IMR-90 (cell line): ENCODE data around the gene TEX11. TPM values are rescaled to one million over a fixed set of nuclear protein-coding genes. Genes with fewer than 3 reads are reported as not detected.

Experiments used
- ATAC-seq: fragments of 200-7000 bp; cut with Tn5 transposase; 2 replicates; pipeline ENCODE4 v1.9.1; 2020; ENCODE audit warnings: low read depth, mild to moderate bottlenecking, moderate library complexity
- BruUV-seq: library from RNA; stranded (reverse); fragments of 400-500 nt; replicated peaks from 2 replicates; lab custom pipeline; 2021; lab: Mats Ljungman, UMichigan
- CTCF ChIA-PET: fragments of 300-600 bp; formaldehyde crosslinking; extraction: SDS; loops from one replicate; lab custom pipeline; 2021; ENCODE audit warnings: antibody characterized with exemption; lab: Yijun Ruan, JAX
- POLR2A ChIA-PET: fragments of 300-600 bp; sonication (Branson Sonifier 250); formaldehyde crosslinking; loops from one replicate; lab custom pipeline; 2022; ENCODE audit warnings: antibody characterized with exemption; ENCODE audit not compliant: unreplicated experiment; lab: Charles Lee
- DNase-seq: peaks from one replicate; pipeline ENCODE4 v3.0.0; 2013
- H2AFZ ChIP-seq: replicated peaks from 2 replicates; pipeline ENCODE3; 2013; ENCODE audit warnings: low read length, mild to moderate bottlenecking; ENCODE audit not compliant: poor library complexity
- H2AK5ac ChIP-seq: 2 replicates; pipeline ENCODE4 v1.6.1; 2013; ENCODE audit warnings: low read depth, low read length, inconsistent platforms
- H2AK9ac ChIP-seq: replicated peaks from 2 replicates; pipeline ENCODE3; 2013; ENCODE audit warnings: mild to moderate bottlenecking, low read depth, low read length, moderate library complexity; ENCODE audit not compliant: poor library complexity
- H2BK120ac ChIP-seq: 2 replicates; pipeline ENCODE4 v1.6.1; 2013; ENCODE audit warnings: low read depth, low read length, inconsistent platforms
- H2BK15ac ChIP-seq: 3 replicates; pipeline ENCODE4 v1.6.1; 2013; ENCODE audit warnings: low read depth, low read length, inconsistent platforms
- H2BK20ac ChIP-seq: 2 replicates; pipeline ENCODE4 v1.6.1; 2013; ENCODE audit warnings: low read depth, mild to moderate bottlenecking, inconsistent platforms, low read length, moderate library complexity
- H2BK5ac ChIP-seq: 2 replicates; pipeline ENCODE4 v1.6.1; 2013; ENCODE audit warnings: mild to moderate bottlenecking, low read depth, low read length, inconsistent platforms; ENCODE audit not compliant: poor library complexity, severe bottlenecking
- H3K14ac ChIP-seq: replicated peaks from 2 replicates; pipeline ENCODE4 v1.6.1; 2013; ENCODE audit warnings: low read depth, low read length, inconsistent platforms
- H3K18ac ChIP-seq: 2 replicates; pipeline ENCODE4 v1.6.1; 2013; ENCODE audit warnings: low read depth, low read length, control low read depth
- H3K23ac ChIP-seq: 2 replicates; pipeline ENCODE4 v1.6.1; 2013; ENCODE audit warnings: low read depth, low read length, inconsistent platforms
- H3K27ac ChIP-seq: 2 replicates; pipeline ENCODE4 v1.5.1; 2013; ENCODE audit warnings: mild to moderate bottlenecking, control low read depth, low read length; ENCODE audit not compliant: insufficient read depth
- H3K27me3 ChIP-seq: 2 replicates; pipeline ENCODE4 v1.6.1; 2013; ENCODE audit warnings: low read length; ENCODE audit not compliant: control insufficient read depth, insufficient read depth
- H3K36me3 ChIP-seq: 2 replicates; pipeline ENCODE4 v1.6.1; 2013; ENCODE audit warnings: low read length, mixed read lengths; ENCODE audit not compliant: control insufficient read depth, insufficient read depth
- H3K4ac ChIP-seq: 2 replicates; pipeline ENCODE4 v1.6.1; 2013; ENCODE audit warnings: low read depth, low read length, inconsistent platforms
- H3K4me1 ChIP-seq: 2 replicates; pipeline ENCODE4 v1.6.1; 2013; ENCODE audit warnings: low read length, mixed read lengths; ENCODE audit not compliant: control insufficient read depth, insufficient read depth
- H3K4me2 ChIP-seq: 2 replicates; pipeline ENCODE4 v1.6.1; 2013; ENCODE audit warnings: low read depth, mild to moderate bottlenecking, control low read depth, low read length, moderate library complexity
- H3K4me3 ChIP-seq: 2 replicates; pipeline ENCODE4 v1.5.1; 2013; ENCODE audit warnings: low read depth, mild to moderate bottlenecking, control low read depth, low read length, moderate library complexity; ENCODE audit not compliant: insufficient read depth
- H3K56ac ChIP-seq: 2 replicates; pipeline ENCODE4 v1.6.1; 2013; ENCODE audit warnings: low read length, inconsistent platforms; ENCODE audit not compliant: insufficient read depth; ENCODE audit errors: extremely low read depth
- H3K79me1 ChIP-seq, 2 experiments: 2 replicates each; pipeline ENCODE4 v1.6.1; 2013; ENCODE audit warnings: low read length in 2 of 2, inconsistent platforms in 1 of 2, low read depth in 1 of 2
- H3K9ac ChIP-seq: 2 replicates; pipeline ENCODE4 v1.6.1; 2013; ENCODE audit warnings: low read depth, low read length, control low read depth
- H3K9me1 ChIP-seq: 2 replicates; pipeline ENCODE4 v1.6.1; 2013; ENCODE audit warnings: low read length, inconsistent platforms; ENCODE audit not compliant: insufficient read depth
- H3K9me3 ChIP-seq: 2 replicates; pipeline ENCODE4 v1.6.1; 2013; ENCODE audit warnings: low read length; ENCODE audit not compliant: control insufficient read depth, insufficient read depth
- H4K20me1 ChIP-seq: 2 replicates; pipeline ENCODE4 v1.6.1; 2013; ENCODE audit warnings: low read length, inconsistent platforms; ENCODE audit not compliant: insufficient read depth
- H4K5ac ChIP-seq: 2 replicates; pipeline ENCODE4 v1.6.1; 2013; ENCODE audit warnings: mild to moderate bottlenecking, low read depth, low read length, control low read depth
- H4K8ac ChIP-seq, 2 experiments: 2 replicates each; pipeline ENCODE4 v1.6.1; 2013; ENCODE audit warnings: low read depth in 2 of 2, low read length in 2 of 2, control low read depth in 1 of 2, inconsistent platforms in 1 of 2
- H4K91ac ChIP-seq: 2 replicates; pipeline ENCODE4 v1.6.1; 2013; ENCODE audit warnings: low read depth, low read length, inconsistent platforms; ENCODE audit not compliant: insufficient read depth
- BHLHE40 ChIP-seq: fragments of 150-350 bp; IDR thresholded peaks from 2 replicates; pipeline ENCODE4 v1.6.1; 2016; ENCODE audit warnings: mild to moderate bottlenecking, low read depth, low read length
- CEBPB ChIP-seq: IDR thresholded peaks from 2 replicates; pipeline ENCODE4 v1.6.1; 2012; ENCODE audit warnings: low read depth, low read length, improper control_type of control experiment
- CHD1 ChIP-seq: IDR thresholded peaks from 2 replicates; pipeline ENCODE4 v1.6.1; 2012; ENCODE audit warnings: low read depth, low read length, improper control_type of control experiment
- ELK1 ChIP-seq: fragments of 150-350 bp; IDR thresholded peaks from 2 replicates; pipeline ENCODE4 v1.6.1; 2016; ENCODE audit warnings: low read depth, mild to moderate bottlenecking, low read length, moderate library complexity, borderline replicate concordance
- FOS ChIP-seq: fragments of 150-350 bp; IDR thresholded peaks from 2 replicates; pipeline ENCODE4 v1.6.1; 2016; ENCODE audit warnings: low read depth, low read length
- MAFK ChIP-seq: IDR thresholded peaks from 2 replicates; pipeline ENCODE4 v1.6.1; 2012; ENCODE audit warnings: low read depth, low read length, improper control_type of control experiment
- MAZ ChIP-seq: IDR thresholded peaks from 2 replicates; pipeline ENCODE4 v1.6.1; 2012; ENCODE audit warnings: low read depth, mild to moderate bottlenecking, low read length, improper control_type of control experiment, moderate library complexity, borderline replicate concordance
- MXI1 ChIP-seq: IDR thresholded peaks from 2 replicates; pipeline ENCODE4 v1.6.1; 2012; ENCODE audit warnings: low read depth, mild to moderate bottlenecking, low read length, moderate library complexity, borderline replicate concordance
- NFE2L2 ChIP-seq: fragments of 150-350 bp; IDR thresholded peaks from 2 replicates; pipeline ENCODE4 v1.6.1; 2016; ENCODE audit warnings: low read depth, mild to moderate bottlenecking, low read length
- POLR2A ChIP-seq: IDR thresholded peaks from 2 replicates; pipeline ENCODE4 v1.6.1; 2012; ENCODE audit warnings: mild to moderate bottlenecking, low read depth, low read length
- RAD21 ChIP-seq: IDR thresholded peaks from 2 replicates; pipeline ENCODE4 v1.6.1; 2012; ENCODE audit warnings: low read length, improper control_type of control experiment
- RCOR1 ChIP-seq: IDR thresholded peaks from 2 replicates; pipeline ENCODE4 v1.6.1; 2012; ENCODE audit warnings: mild to moderate bottlenecking, low read length, improper control_type of control experiment; ENCODE audit not compliant: insufficient replicate concordance
- RFX5 ChIP-seq: IDR thresholded peaks from 2 replicates; pipeline ENCODE4 v1.8.0; 2012; ENCODE audit warnings: low read depth, mild to moderate bottlenecking, low read length, moderate library complexity
- SMC3 ChIP-seq: fragments of 150-350 bp; IDR thresholded peaks from 2 replicates; pipeline ENCODE4 v1.6.1; 2016; ENCODE audit warnings: low read depth, mild to moderate bottlenecking, antibody characterized with exemption, low read length, moderate library complexity
- WGBS, 2 experiments: methylation state at CpG; one replicate each; pipeline versions ENCODE4 v1.1.5 to v1.1.7; 2013; ENCODE audit warnings: missing lambda C conversion rate in 2 of 2; ENCODE audit not compliant: insufficient read length in 1 of 2; ENCODE audit errors: extremely low coverage in 2 of 2; 5-methylcytosine and 5-hydroxymethylcytosine counted together
- dilution Hi-C: fragments of 300-500 bp; cut with HindIII; formaldehyde crosslinking; loops from one replicate; pipeline ENCODE4 v1.14.3; 2018; ENCODE audit warnings: low sequenced_read_pairs; ENCODE audit not compliant: unreplicated experiment
- in situ Hi-C: fragments of 300-500 bp; cut with MboI; formaldehyde crosslinking; loops from 3 replicates; pipeline ENCODE4 v1.14.3; 2019; ENCODE audit warnings: low sequenced_read_pairs, inconsistent platforms, mixed read lengths
- intact Hi-C: fragments of 100-400 bp; cut with micrococcal nuclease; formaldehyde crosslinking; loops from 2 replicates; pipeline ENCODE4 v1.10.0; 2022
- polyA plus RNA-seq, 3 experiments: library from polyadenylated mRNA; depleted of rRNA; stranded (reverse); fragments of >200 nt; gene quantifications; 2 replicates each; pipeline ENCODE4 v1.2.3, GENCODE V29; 2012; ENCODE audit warnings: low replicate concordance in 1 of 3
- total RNA-seq: library from RNA; depleted of rRNA; stranded (reverse); fragments of >200 nt; gene quantifications from 2 replicates; pipeline ENCODE4 v1.2.3, GENCODE V29; 2012
- TF ChIP-seq, protein P1 (sequence below): fragments of 150-350 bp; IDR thresholded peaks from 2 replicates; pipeline ENCODE4 v1.6.1; 2017; ENCODE audit warnings: mild to moderate bottlenecking, antibody characterized with exemption, low read length, low read depth
- TF ChIP-seq, protein P2 (sequence below): conservative IDR thresholded peaks from 2 replicates; pipeline ENCODE4 v1.5.1; 2012; ENCODE audit warnings: mild to moderate bottlenecking, low read depth, low read length, improper control_type of control experiment

Gene TEX11
- total and polyA plus RNA-seq, 2 of the 4 experiments (the other 2 are of a cell fraction), result not detected

GRCh38 chrX:70498129-70498528, 410.4 kb downstream of the TEX11 start:
- POLR2A ChIA-PET, result no interaction called here
- no peaks in the 10 kb centered on the region for H3K9me3 ChIP-seq
- no peak overlapping the region for H3K18ac ChIP-seq
- H3K4me3 ChIP-seq, result no peak overlapping the region
- H3K9me1 ChIP-seq, result no peaks in the 10 kb centered on the region; the same call in 1 of the 2 replicates
- CTCF ChIA-PET, result no interaction called here
- in situ Hi-C loops, result no loop called here
- TF ChIP-seq POLR2A (no peak), RCOR1 (no peak), CHD1 (no peak), NFE2L2 (no peak), MAFK (no peak), RAD21 (no peak), MXI1 (no peak), MAZ (no peak), FOS (no peak), CEBPB (no peak), SMC3 (no peak), BHLHE40 (no peak), ELK1 (no peak), RFX5 (no peak)
- TF ChIP-seq, protein P1, sequence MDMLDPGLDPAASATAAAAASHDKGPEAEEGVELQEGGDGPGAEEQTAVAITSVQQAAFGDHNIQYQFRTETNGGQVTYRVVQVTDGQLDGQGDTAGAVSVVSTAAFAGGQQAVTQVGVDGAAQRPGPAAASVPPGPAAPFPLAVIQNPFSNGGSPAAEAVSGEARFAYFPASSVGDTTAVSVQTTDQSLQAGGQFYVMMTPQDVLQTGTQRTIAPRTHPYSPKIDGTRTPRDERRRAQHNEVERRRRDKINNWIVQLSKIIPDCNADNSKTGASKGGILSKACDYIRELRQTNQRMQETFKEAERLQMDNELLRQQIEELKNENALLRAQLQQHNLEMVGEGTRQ, result no peak
- TF ChIP-seq, protein P2, sequence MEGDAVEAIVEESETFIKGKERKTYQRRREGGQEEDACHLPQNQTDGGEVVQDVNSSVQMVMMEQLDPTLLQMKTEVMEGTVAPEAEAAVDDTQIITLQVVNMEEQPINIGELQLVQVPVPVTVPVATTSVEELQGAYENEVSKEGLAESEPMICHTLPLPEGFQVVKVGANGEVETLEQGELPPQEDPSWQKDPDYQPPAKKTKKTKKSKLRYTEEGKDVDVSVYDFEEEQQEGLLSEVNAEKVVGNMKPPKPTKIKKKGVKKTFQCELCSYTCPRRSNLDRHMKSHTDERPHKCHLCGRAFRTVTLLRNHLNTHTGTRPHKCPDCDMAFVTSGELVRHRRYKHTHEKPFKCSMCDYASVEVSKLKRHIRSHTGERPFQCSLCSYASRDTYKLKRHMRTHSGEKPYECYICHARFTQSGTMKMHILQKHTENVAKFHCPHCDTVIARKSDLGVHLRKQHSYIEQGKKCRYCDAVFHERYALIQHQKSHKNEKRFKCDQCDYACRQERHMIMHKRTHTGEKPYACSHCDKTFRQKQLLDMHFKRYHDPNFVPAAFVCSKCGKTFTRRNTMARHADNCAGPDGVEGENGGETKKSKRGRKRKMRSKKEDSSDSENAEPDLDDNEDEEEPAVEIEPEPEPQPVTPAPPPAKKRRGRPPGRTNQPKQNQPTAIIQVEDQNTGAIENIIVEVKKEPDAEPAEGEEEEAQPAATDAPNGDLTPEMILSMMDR, result no peak
- no peak overlapping the region for H3K4ac ChIP-seq
- no TSS peak for BruUV-seq
- H3K27ac ChIP-seq, result no peak overlapping the region
- ATAC-seq, result no peak
- H4K5ac ChIP-seq, result no peak overlapping the region
- no peak overlapping the region for H4K91ac ChIP-seq
- no peaks in the 10 kb centered on the region for H3K4me1 ChIP-seq
- no peak overlapping the region for H3K14ac ChIP-seq
- H3K36me3 ChIP-seq, result peaks cover 26% of the 10 kb centered on the region
- no peak overlapping the region for H2AK9ac ChIP-seq
- no peak overlapping the region for H3K9ac ChIP-seq
- no peak overlapping the region for H2BK20ac ChIP-seq
- H4K8ac ChIP-seq, result no peak overlapping the region
- no peaks in the 10 kb centered on the region; a peak in 1 of 4 replicates for H3K79me1 ChIP-seq
- H3K23ac ChIP-seq, result no peak overlapping the region
- no peak overlapping the region for H3K4me2 ChIP-seq
- H3K56ac ChIP-seq, result no peak overlapping the region
- intact Hi-C loops, result no loop called here
- dilution Hi-C loops, result no loop called here
- H2BK120ac ChIP-seq, result no peak overlapping the region
- no peak overlapping the region for H2BK15ac ChIP-seq
- no peak overlapping the region for H2AFZ ChIP-seq
- H2BK5ac ChIP-seq, result no peak overlapping the region
- no peaks in the 10 kb centered on the region; the same call in 1 of the 2 replicates for H3K27me3 ChIP-seq
- no peak for DNase-seq
- WGBS, 2 experiments, result 100% methylated on average over 1 of the region's 2 CpGs; no CpG with 5 or more reads in 1 of the 2 experiments
- H4K20me1 ChIP-seq, result no peaks in the 10 kb centered on the region
- H2AK5ac ChIP-seq, result no peak overlapping the region
